ENCODE results near the gene ADRA2B.
"Not testable (repeated sequence)": the region's sequence is repeated elsewhere in the genome, so short reads cannot be mapped to it uniquely, and the experiment has no call there.

The ADRA2B gene

GRCh38 chr2:96116424-96116878 is at the start of gene ADRA2B:
Gene ADRA2B, minus strand, starts transcription at chr2:96116571. Its CDS starts 422 bp downstream, at chr2:96116149.
- TF ChIP-seq GATA1 (IDR thresholded peaks at IDR 0.05; ENCODE audit: low read depth, low read length) = no peak
- no peak for TF ChIP-seq POLR2A (IDR thresholded peaks at IDR 0.05; ENCODE audit: low read length)

GRCh38 chr2:96164459-96165184 is 48.3 kb upstream of the ADRA2B start:
- TF ChIP-seq GATA1 (IDR thresholded peaks at IDR 0.05; ENCODE audit: low read depth, low read length) = no peak
- TF ChIP-seq POLR2A (IDR thresholded peaks at IDR 0.05; ENCODE audit: low read length) = no peak
- DNase-seq = no peak

More at GRCh38 chr2:96116424-96116878, at the start of gene ADRA2B:
- DNase-seq = peak; percentile 26 to 28

- DNase-seq = no peak
- TF ChIP-seq GATA1 (IDR thresholded peaks at IDR 0.05; ENCODE audit: low read depth, low read length) (no peak), POLR2A (IDR thresholded peaks at IDR 0.05; ENCODE audit: low read length) (no peak)
Observed at GRCh38 chr2:96163768-96164429, 47.5 kb upstream of the ADRA2B start.

GRCh38 chr2:96163415-96163767 is 47.0 kb upstream of the ADRA2B start:
- TF ChIP-seq POLR2A (IDR thresholded peaks at IDR 0.05; ENCODE audit: low read length) (no peak), GATA1 (IDR thresholded peaks at IDR 0.05; ENCODE audit: low read depth, low read length) (no peak)
- DNase-seq = no peak

GRCh38 chr2:96161898-96162297 is 45.5 kb upstream of the ADRA2B start:
- TF ChIP-seq POLR2A (IDR thresholded peaks at IDR 0.05; ENCODE audit: low read length) (no peak), GATA1 (IDR thresholded peaks at IDR 0.05; ENCODE audit: low read depth, low read length) (no peak)
- peak; percentile 67 to 71 for DNase-seq

GRCh38 chr2:96160366-96160765 is 44.0 kb upstream of the ADRA2B start:
- DNase-seq = not testable (repeated sequence)

GRCh38 chr2:96159084-96159830 is 42.9 kb upstream of the ADRA2B start:
- DNase-seq = no peak
- TF ChIP-seq GATA1 (IDR thresholded peaks at IDR 0.05; ENCODE audit: low read depth, low read length) = no peak
- TF ChIP-seq POLR2A (IDR thresholded peaks at IDR 0.05; ENCODE audit: low read length) = no peak

- TF ChIP-seq POLR2A (IDR thresholded peaks at IDR 0.05; ENCODE audit: low read length) (no peak), GATA1 (IDR thresholded peaks at IDR 0.05; ENCODE audit: low read depth, low read length) (no peak)
- DNase-seq = peak in 1 of 2 experiments; percentile 40
Observed at GRCh38 chr2:96158554-96158940, 42.2 kb upstream of the ADRA2B start.

GRCh38 chr2:96157649-96158553 is 41.5 kb upstream of the ADRA2B start:
- TF ChIP-seq POLR2A (IDR thresholded peaks at IDR 0.05; ENCODE audit: low read length) (peak; percentile 72), GATA1 (IDR thresholded peaks at IDR 0.05; ENCODE audit: low read depth, low read length) (no peak)
- DNase-seq = peak; percentile 89 to 92

GRCh38 chr2:96156926-96157648 is 40.7 kb upstream of the ADRA2B start:
- DNase-seq = peak in 1 of 2 experiments; percentile 47
- no peak for TF ChIP-seq GATA1 (IDR thresholded peaks at IDR 0.05; ENCODE audit: low read depth, low read length)
- TF ChIP-seq POLR2A (IDR thresholded peaks at IDR 0.05; ENCODE audit: low read length) = no peak

- TF ChIP-seq GATA1 (IDR thresholded peaks at IDR 0.05; ENCODE audit: low read depth, low read length) = no peak
- no peak for TF ChIP-seq POLR2A (IDR thresholded peaks at IDR 0.05; ENCODE audit: low read length)
- no peak for DNase-seq
Observed at GRCh38 chr2:96156011-96156820, 39.8 kb upstream of the ADRA2B start.

Measured in erythroblast (primary cell).